IMR-90 (cell line): Measurements from ENCODE around the gene DDX3Y. TPM values are rescaled to one million over a fixed set of nuclear protein-coding genes. Genes with fewer than 3 reads are reported as not detected.

Source experiments
- ATAC-seq: fragments of 200-7000 bp; cut with Tn5 transposase; 2 replicates; pipeline ENCODE4 v1.9.1; 2020; ENCODE audit warnings: low read depth, mild to moderate bottlenecking, moderate library complexity
- BruUV-seq: library from RNA; stranded (reverse); fragments of 400-500 nt; replicated peaks from 2 replicates; lab custom pipeline; 2021; lab: Mats Ljungman, UMichigan
- CTCF ChIA-PET: fragments of 300-600 bp; formaldehyde crosslinking; extraction: SDS; loops from one replicate; lab custom pipeline; 2021; ENCODE audit warnings: antibody characterized with exemption; lab: Yijun Ruan, JAX
- POLR2A ChIA-PET: fragments of 300-600 bp; sonication (Branson Sonifier 250); formaldehyde crosslinking; loops from one replicate; lab custom pipeline; 2022; ENCODE audit warnings: antibody characterized with exemption; ENCODE audit not compliant: unreplicated experiment; lab: Charles Lee
- DNase-seq: peaks from one replicate; pipeline ENCODE4 v3.0.0; 2013
- H2AFZ ChIP-seq: replicated peaks from 2 replicates; pipeline ENCODE3; 2013; ENCODE audit warnings: low read length, mild to moderate bottlenecking; ENCODE audit not compliant: poor library complexity
- H2AK5ac ChIP-seq: 2 replicates; pipeline ENCODE4 v1.6.1; 2013; ENCODE audit warnings: low read depth, low read length, inconsistent platforms
- H2AK9ac ChIP-seq: replicated peaks from 2 replicates; pipeline ENCODE3; 2013; ENCODE audit warnings: mild to moderate bottlenecking, low read depth, low read length, moderate library complexity; ENCODE audit not compliant: poor library complexity
- H2BK120ac ChIP-seq: 2 replicates; pipeline ENCODE4 v1.6.1; 2013; ENCODE audit warnings: low read depth, low read length, inconsistent platforms
- H2BK15ac ChIP-seq: 3 replicates; pipeline ENCODE4 v1.6.1; 2013; ENCODE audit warnings: low read depth, low read length, inconsistent platforms
- H2BK20ac ChIP-seq: 2 replicates; pipeline ENCODE4 v1.6.1; 2013; ENCODE audit warnings: low read depth, mild to moderate bottlenecking, inconsistent platforms, low read length, moderate library complexity
- H2BK5ac ChIP-seq: 2 replicates; pipeline ENCODE4 v1.6.1; 2013; ENCODE audit warnings: mild to moderate bottlenecking, low read depth, low read length, inconsistent platforms; ENCODE audit not compliant: poor library complexity, severe bottlenecking
- H3K14ac ChIP-seq: replicated peaks from 2 replicates; pipeline ENCODE4 v1.6.1; 2013; ENCODE audit warnings: low read depth, low read length, inconsistent platforms
- H3K18ac ChIP-seq: 2 replicates; pipeline ENCODE4 v1.6.1; 2013; ENCODE audit warnings: low read depth, low read length, control low read depth
- H3K23ac ChIP-seq: 2 replicates; pipeline ENCODE4 v1.6.1; 2013; ENCODE audit warnings: low read depth, low read length, inconsistent platforms
- H3K27ac ChIP-seq: 2 replicates; pipeline ENCODE4 v1.5.1; 2013; ENCODE audit warnings: mild to moderate bottlenecking, control low read depth, low read length; ENCODE audit not compliant: insufficient read depth
- H3K27me3 ChIP-seq: 2 replicates; pipeline ENCODE4 v1.6.1; 2013; ENCODE audit warnings: low read length; ENCODE audit not compliant: control insufficient read depth, insufficient read depth
- H3K36me3 ChIP-seq: 2 replicates; pipeline ENCODE4 v1.6.1; 2013; ENCODE audit warnings: low read length, mixed read lengths; ENCODE audit not compliant: control insufficient read depth, insufficient read depth
- H3K4ac ChIP-seq: 2 replicates; pipeline ENCODE4 v1.6.1; 2013; ENCODE audit warnings: low read depth, low read length, inconsistent platforms
- H3K4me1 ChIP-seq: 2 replicates; pipeline ENCODE4 v1.6.1; 2013; ENCODE audit warnings: low read length, mixed read lengths; ENCODE audit not compliant: control insufficient read depth, insufficient read depth
- H3K4me2 ChIP-seq: 2 replicates; pipeline ENCODE4 v1.6.1; 2013; ENCODE audit warnings: low read depth, mild to moderate bottlenecking, control low read depth, low read length, moderate library complexity
- H3K4me3 ChIP-seq: 2 replicates; pipeline ENCODE4 v1.5.1; 2013; ENCODE audit warnings: low read depth, mild to moderate bottlenecking, control low read depth, low read length, moderate library complexity; ENCODE audit not compliant: insufficient read depth
- H3K56ac ChIP-seq: 2 replicates; pipeline ENCODE4 v1.6.1; 2013; ENCODE audit warnings: low read length, inconsistent platforms; ENCODE audit not compliant: insufficient read depth; ENCODE audit errors: extremely low read depth
- H3K79me1 ChIP-seq, 2 experiments: 2 replicates each; pipeline ENCODE4 v1.6.1; 2013; ENCODE audit warnings: low read length in 2 of 2, inconsistent platforms in 1 of 2, low read depth in 1 of 2
- H3K9ac ChIP-seq: 2 replicates; pipeline ENCODE4 v1.6.1; 2013; ENCODE audit warnings: low read depth, low read length, control low read depth
- H3K9me1 ChIP-seq: 2 replicates; pipeline ENCODE4 v1.6.1; 2013; ENCODE audit warnings: low read length, inconsistent platforms; ENCODE audit not compliant: insufficient read depth
- H3K9me3 ChIP-seq: 2 replicates; pipeline ENCODE4 v1.6.1; 2013; ENCODE audit warnings: low read length; ENCODE audit not compliant: control insufficient read depth, insufficient read depth
- H4K20me1 ChIP-seq: 2 replicates; pipeline ENCODE4 v1.6.1; 2013; ENCODE audit warnings: low read length, inconsistent platforms; ENCODE audit not compliant: insufficient read depth
- H4K5ac ChIP-seq: 2 replicates; pipeline ENCODE4 v1.6.1; 2013; ENCODE audit warnings: mild to moderate bottlenecking, low read depth, low read length, control low read depth
- H4K8ac ChIP-seq, 2 experiments: 2 replicates each; pipeline ENCODE4 v1.6.1; 2013; ENCODE audit warnings: low read depth in 2 of 2, low read length in 2 of 2, control low read depth in 1 of 2, inconsistent platforms in 1 of 2
- H4K91ac ChIP-seq: 2 replicates; pipeline ENCODE4 v1.6.1; 2013; ENCODE audit warnings: low read depth, low read length, inconsistent platforms; ENCODE audit not compliant: insufficient read depth
- CTCF ChIP-seq: conservative IDR thresholded peaks from 2 replicates; pipeline ENCODE4 v1.5.1; 2012; ENCODE audit warnings: mild to moderate bottlenecking, low read depth, low read length, improper control_type of control experiment
- ELK1 ChIP-seq: fragments of 150-350 bp; IDR thresholded peaks from 2 replicates; pipeline ENCODE4 v1.6.1; 2016; ENCODE audit warnings: low read depth, mild to moderate bottlenecking, low read length, moderate library complexity, borderline replicate concordance
- SMC3 ChIP-seq: fragments of 150-350 bp; IDR thresholded peaks from 2 replicates; pipeline ENCODE4 v1.6.1; 2016; ENCODE audit warnings: low read depth, mild to moderate bottlenecking, antibody characterized with exemption, low read length, moderate library complexity
- WGBS, 2 experiments: methylation state at CpG; one replicate each; pipeline versions ENCODE4 v1.1.5 to v1.1.7; 2013; ENCODE audit warnings: missing lambda C conversion rate in 2 of 2; ENCODE audit not compliant: insufficient read length in 1 of 2; ENCODE audit errors: extremely low coverage in 2 of 2; 5-methylcytosine and 5-hydroxymethylcytosine counted together
- dilution Hi-C: fragments of 300-500 bp; cut with HindIII; formaldehyde crosslinking; loops from one replicate; pipeline ENCODE4 v1.14.3; 2018; ENCODE audit warnings: low sequenced_read_pairs; ENCODE audit not compliant: unreplicated experiment
- in situ Hi-C: fragments of 300-500 bp; cut with MboI; formaldehyde crosslinking; loops from 3 replicates; pipeline ENCODE4 v1.14.3; 2019; ENCODE audit warnings: low sequenced_read_pairs, inconsistent platforms, mixed read lengths
- intact Hi-C: fragments of 100-400 bp; cut with micrococcal nuclease; formaldehyde crosslinking; loops from 2 replicates; pipeline ENCODE4 v1.10.0; 2022
- polyA plus RNA-seq, 3 experiments: library from polyadenylated mRNA; depleted of rRNA; stranded (reverse); fragments of >200 nt; gene quantifications; 2 replicates each; pipeline ENCODE4 v1.2.3, GENCODE V29; 2012; ENCODE audit warnings: low replicate concordance in 1 of 3
- total RNA-seq: library from RNA; depleted of rRNA; stranded (reverse); fragments of >200 nt; gene quantifications from 2 replicates; pipeline ENCODE4 v1.2.3, GENCODE V29; 2012

DDX3Y gene
- total and polyA plus RNA-seq, 2 of the 4 experiments (the other 2 are of a cell fraction), result not detected

GRCh38 chrY:12898604-12899003 lies 6.1 kb upstream of the DDX3Y start:
- Histone ChIP-seq H2BK120ac (no peak overlapping the region), H3K9ac (no peak overlapping the region), H3K56ac (no peak overlapping the region), H3K4ac (no peak overlapping the region), H2BK5ac (no peak overlapping the region), H3K23ac (no peak overlapping the region), H4K20me1 (no peaks in the 10 kb centered on the region), H4K8ac (no peak overlapping the region), H3K9me1 (no peaks in the 10 kb centered on the region), H2BK20ac (no peak overlapping the region), H3K18ac (no peak overlapping the region), H2BK15ac (no peak overlapping the region), H4K5ac (no peak overlapping the region), H3K27me3 (no peaks in the 10 kb centered on the region), H2AK5ac (no peak overlapping the region), H3K4me2 (no peak overlapping the region), H3K9me3 (no peaks in the 10 kb centered on the region), H3K4me3 (no peak overlapping the region), H3K27ac (no peak overlapping the region), H3K14ac (no peak overlapping the region), H3K36me3 (no peaks in the 10 kb centered on the region), H2AK9ac (no peak overlapping the region), H4K91ac (no peak overlapping the region), H2AFZ (no peak overlapping the region), H3K79me1 (no peaks in the 10 kb centered on the region), H3K4me1 (no peaks in the 10 kb centered on the region)
- ChIA-PET POLR2A (no interaction called here), CTCF (no interaction called here)
- in situ Hi-C loops, result no loop called here
- BruUV-seq, result no TSS peak
- ATAC-seq (no peak), DNase-seq (no peak)
- no CpG with 5 or more reads among the region's 2 CpGs for WGBS, 2 experiments
- intact Hi-C loops, result no loop called here
- dilution Hi-C loops, result no loop called here
- no peak for TF ChIP-seq SMC3
- TF ChIP-seq ELK1, result no peak
- no peak for TF ChIP-seq CTCF
